Stimulated activated CD4-positive, alpha-beta T cell treated with anti-CD3 and anti-CD28 coated beads, TNF-alpha, amount 100 ng/mL, for 24 hours (primary cell): ENCODE measurements around the gene TLCD5.

Source experiments
- DNase-seq, 3 experiments: peaks; one replicate each; pipeline ENCODE4 v3.0.0-alpha.2; 2020; ENCODE audit warnings: low read depth in 3 of 3

TLCD5 gene

DNA sequence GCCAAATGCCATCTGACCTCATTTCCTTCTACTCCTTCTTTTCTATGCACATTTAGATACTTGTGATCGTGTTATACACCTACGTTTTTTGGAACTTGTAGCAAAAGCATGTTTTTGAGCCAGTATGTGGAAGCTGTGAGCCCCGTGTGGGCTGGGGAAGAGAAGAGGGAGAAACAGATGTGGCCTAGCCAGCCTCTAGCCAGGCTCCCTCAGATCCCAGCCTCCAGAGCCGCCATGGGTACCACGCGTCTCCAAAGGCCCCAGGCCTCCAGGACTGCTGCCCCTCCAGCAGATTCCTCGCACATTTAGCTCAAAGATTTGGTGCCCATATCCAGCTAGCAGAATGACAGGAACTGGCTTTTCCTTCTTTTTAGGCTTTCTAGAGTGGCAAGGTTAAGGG, 17.0 kb upstream of the TLCD5 start:
- no peak for DNase-seq

DNA sequence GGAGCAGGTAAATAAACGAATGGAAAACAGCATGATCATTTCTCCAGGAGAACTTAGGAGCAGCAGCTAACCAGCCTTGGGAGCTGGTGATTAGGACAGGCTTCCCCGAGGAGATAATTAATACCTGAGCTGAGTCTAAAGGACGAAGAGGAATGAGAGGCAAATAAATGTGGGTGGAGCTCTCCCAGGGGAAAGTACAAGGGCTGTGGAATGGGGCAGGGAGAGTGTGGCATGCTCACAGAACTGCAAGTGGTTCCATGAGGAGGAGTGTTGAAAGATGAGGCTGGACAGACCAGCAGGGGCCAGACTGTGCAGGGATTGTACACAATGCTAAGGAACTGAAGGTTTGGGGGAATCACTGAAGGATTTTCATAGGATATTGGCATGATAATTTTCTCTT, 14.2 kb upstream of the TLCD5 start:
- no peak for DNase-seq

DNA sequence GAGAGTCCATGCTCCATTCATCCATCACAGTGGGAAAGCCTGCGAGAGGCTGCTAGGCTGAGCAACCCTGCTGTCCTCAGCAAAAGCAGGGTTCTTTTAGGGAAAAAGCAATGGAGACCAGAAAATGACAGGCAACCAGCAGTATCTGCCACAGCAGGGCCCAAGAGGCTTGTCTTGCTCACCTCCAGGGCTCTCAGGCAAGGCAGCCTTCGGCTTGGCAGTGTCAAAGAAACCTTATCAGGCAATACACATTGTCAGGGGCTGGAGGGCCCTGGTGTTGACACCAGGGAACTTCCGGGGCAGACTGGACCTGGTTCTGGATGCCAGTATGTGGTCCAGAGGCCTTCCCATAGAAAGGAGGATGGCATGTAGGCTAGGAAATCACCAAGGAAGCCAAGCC, 10.2 kb upstream of the TLCD5 start:
- DNase-seq = no peak

DNA sequence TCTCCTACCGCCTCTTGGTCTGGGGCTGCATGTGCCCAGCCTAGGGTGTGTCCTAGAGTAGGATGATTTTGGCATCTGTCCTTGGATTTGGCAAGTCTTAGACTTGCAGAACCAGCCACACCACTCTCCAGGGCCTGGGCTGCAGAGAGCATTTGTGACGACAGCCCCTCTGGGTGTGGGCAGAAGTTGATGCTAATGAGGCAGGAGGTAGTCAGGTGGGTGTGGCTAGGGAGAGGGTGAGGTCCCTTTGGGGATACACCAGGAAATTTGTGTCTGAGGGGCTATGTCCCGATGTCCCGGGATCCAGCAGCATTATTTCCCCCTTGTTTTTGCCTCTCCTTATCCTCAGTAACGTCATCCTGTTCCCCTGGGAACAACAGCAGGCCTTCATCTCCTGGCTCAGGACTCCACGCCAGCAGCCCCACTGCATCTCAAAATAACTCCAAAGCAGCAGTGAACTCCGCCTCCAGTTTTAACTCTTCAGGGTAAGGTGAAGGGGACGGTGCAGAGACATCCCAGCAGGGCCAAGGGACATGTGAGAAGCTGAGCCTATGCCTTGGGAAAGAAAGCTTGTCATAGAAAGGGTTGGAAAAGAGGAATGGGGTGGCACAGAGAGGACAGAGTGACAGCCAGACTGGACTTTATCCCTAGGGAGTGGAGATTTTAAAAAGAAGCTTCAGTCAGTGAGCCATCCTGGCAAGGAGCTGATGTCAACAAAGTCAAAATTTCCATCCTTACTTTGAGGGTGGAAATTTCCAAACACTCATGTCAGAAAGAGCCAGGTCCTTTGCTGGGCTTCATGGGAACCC, 8.0 kb upstream of the TLCD5 start:
- DNase-seq = no peak

DNA sequence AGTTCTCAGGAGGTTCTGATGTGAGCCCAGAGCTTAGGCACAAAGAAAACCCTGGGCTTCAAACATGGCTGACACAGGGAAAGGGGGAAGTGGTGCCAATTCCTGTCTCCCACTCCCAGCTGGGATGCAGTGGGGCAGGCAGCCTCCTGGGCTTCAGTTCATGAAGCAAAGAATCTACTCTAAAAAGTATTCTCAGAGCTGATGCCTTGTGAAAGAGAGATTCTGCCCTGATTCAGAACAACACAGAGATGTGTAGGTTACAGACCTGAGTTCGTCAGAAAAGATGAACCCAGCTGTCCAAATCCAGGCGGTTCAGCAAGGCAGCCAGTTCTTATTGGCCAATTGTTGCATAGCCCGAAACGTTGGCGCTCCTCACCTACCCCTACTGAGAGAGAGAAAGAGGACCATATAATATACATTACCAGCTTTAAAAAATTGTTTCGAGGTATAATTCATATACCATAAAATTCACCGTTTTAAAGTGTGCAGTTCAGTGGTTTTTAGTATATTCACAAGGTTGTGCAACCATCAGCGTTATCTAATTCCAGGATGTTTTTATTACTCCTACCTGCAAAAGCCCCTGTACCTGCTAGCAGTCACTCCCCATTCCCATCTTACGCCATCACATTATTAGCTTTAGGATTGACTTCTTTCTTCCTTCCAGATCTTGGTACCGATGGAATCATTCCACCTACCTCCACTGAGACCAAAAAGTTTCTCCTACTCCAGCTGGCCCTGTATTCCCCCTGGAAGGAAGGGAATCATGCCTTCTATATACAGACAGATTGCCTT, 7.2 kb upstream of the TLCD5 start:
- DNase-seq = no peak

DNA sequence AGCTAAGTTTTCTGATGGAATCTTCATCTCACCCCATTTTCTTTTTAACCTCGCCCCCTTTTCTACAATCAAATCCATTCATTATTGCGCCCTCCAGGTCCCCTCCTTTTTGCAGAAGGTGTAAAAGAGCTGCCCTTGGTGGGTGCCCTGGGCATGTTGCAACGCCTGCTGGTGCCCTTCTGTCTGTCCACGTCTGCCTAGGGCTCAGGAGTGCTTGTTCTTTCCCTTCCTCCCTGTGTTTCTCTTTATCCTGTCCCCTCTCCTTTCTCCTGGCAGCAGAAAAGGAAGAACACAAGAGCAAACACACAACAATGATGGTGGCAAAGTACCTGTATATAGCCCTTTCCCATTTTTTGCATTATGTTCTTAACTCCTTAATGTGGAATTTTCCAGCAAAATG, 6.2 kb upstream of the TLCD5 start:
- no peak for DNase-seq

DNA sequence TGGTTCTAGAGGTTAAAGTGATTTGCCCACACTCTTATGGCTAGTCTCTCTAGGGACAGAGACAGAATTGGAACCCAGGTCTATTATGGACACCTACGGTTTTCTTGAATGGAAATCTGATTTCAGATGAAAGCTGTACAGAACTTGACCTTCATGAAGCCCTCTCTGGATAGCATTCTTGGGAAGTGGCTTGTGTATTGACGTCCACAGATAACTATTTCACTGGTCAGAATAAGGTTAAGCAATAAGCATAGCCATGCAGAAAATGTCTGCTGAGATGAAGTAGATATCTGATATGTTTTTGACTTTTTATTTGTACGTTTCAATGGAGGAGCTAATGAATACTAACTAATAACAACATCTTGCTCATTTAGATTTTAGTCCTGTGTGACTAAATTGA, 1.1 kb downstream of the TLCD5 start:
- no peak for DNase-seq

DNA sequence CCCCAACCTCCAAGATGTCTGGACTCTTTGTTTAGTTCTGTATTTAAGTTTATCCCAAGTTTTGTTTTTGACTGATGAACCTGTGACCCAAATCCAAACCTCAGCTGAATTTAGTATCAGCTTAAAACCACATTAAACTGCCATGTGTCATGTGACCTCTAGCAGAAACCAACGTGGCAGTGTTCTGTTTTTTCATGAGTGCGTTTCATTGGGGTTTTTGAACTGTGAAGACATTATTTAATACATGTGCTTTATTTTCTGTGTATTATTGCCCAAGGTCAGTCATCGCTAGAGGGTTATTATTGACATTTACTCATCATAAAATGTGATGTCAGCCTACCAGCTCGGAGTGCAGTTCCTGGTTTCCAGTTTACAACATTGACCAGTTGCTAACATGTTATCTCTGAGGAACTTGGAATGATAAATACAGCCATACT, 1.8 kb downstream of the TLCD5 start:
- no peak for DNase-seq

DNA sequence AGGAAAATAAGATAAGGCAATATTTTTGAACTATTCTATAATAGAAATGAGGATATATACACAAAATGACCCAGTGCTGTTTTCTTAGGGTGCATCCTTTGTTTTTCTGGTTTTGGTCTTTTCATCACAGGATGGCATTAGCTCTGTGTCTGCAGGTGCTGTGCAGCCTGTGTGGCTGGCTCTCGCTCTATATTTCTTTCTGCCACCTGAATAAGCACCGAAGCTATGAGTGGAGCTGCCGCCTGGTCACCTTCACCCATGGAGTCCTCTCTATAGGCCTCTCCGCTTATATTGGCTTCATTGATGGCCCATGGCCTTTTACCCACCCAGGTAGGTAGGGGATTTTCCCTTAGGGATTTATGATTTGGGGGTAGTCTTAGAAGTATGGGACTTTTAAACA, 2.2 kb downstream of the TLCD5 start:
- DNase-seq = no peak

DNA sequence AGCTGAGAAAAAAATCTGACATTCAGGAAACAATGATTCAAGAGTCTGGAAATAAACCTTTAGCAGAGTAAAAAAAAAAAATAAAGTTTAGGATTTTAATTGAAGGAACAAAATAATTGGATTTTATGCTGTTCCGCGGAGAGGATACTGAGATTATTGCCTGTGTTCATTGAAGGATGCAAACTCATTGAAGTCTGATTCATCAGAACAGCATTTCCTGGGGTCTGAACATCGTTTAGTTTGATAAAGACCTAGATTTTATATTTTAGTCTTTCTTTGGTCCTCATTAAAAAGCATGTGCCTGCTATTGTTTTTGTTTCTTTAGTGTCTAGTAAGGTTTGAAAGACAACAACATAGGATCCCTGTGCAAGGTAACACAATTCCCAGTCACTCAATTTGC, 4.5 kb downstream of the TLCD5 start:
- DNase-seq = no peak

DNA sequence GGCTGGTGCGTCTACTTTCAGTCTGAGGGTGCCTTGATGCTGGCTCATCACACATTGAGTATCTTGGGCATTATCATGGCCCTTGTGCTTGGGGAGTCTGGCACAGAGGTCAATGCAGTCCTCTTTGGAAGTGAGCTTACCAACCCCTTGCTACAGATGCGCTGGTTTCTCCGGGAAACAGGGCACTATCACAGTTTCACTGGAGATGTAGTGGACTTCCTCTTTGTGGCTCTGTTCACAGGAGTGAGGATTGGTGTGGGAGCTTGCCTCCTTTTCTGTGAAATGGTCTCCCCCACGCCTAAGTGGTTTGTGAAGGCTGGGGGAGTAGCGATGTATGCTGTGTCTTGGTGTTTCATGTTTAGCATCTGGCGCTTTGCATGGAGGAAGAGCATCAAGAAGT, 4.9 kb downstream of the TLCD5 start:
- DNase-seq = no peak

DNA sequence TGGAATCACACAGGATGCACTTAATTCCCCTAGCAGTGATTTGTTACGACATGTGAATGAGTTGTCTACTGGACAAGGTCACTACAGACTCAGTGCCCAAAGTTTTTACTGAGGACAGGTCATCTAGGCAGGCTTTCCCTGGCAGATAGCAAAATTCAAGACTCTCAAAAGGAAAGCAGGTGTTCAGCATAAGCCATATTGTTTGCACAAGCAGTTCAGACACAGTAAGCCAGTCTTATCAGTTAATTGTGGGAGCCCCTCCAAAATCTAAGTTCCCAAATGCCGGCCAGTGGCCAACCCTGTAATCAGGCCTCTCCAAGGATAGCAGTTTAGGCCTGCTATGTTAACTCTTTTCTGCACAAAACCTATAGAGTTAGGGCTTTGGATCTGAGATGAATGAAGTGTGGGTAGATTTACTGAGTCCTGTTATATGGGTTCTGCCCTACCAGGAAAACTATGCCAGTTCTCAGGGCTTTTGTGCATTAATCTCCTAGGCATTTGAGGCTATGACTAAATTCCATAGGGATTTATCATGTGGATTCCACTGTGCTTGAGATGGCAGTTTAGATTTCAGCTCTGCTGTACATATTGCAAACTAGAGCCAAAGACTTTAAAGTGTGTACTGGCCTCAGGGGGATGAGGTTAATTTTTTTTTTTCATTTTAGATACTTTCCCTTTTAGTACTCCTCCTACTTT, 6.3 kb downstream of the TLCD5 start:
- DNase-seq = no peak

DNA sequence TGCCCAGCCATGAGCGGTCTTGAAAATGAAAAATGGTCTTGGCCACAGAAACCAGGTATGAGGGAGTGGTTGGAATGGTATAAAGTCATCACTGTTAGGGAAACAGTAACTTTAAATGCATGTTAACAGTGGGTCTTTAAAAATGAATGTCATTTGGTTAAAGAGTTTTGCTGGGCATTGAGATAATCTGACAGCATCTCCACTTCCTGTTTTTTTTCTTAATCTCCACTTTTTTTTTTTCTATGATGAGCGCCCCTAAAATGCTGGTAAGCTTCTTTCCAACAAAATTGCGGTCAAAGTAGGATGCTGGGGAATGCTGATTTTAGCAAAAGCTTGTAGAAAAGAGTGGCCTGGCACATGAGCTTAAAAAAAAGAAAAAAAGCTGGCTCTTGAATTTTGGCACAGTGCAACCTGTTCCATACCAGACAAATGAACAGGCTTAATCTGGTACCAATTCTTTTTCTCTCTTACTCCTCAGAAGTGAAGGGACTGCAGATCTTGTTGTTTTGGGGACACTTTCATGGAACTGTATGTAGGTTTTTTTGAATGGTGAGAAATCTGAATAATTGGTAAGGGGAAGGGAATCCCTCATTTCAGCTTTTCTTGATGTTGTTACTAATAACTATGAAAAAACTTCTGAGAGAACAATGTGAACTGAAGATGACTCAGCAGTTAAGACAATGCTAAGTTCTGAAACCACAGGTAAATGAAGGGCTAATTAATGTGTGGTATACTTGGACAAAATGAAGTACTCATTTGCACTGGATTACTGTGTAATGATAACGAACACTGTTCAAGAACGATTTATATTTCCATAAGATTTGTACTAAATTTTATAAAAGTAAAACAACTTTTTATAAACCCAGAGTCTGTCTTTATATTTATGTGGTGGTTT, 8.0 kb downstream of the TLCD5 start:
- DNase-seq = no peak

DNA sequence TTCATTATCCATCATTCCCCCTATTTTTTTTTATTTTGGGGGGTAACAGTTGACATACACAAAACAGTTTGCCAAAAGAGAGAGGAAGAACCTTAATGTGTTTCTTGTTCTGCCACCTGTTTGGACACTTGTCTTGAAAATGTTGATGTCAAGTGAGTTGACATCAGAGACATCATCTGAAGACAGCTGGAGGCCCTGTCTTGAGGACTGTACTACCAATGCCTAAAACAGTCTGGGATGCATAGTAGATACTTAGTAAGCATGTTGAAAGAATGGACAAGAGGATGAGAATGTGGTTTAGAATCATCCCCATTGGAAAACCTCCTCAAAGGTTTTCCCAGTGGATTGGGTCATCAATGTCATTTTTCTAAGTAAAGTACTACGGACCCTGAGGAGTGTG, 8.7 kb downstream of the TLCD5 start:
- DNase-seq = no peak

DNA sequence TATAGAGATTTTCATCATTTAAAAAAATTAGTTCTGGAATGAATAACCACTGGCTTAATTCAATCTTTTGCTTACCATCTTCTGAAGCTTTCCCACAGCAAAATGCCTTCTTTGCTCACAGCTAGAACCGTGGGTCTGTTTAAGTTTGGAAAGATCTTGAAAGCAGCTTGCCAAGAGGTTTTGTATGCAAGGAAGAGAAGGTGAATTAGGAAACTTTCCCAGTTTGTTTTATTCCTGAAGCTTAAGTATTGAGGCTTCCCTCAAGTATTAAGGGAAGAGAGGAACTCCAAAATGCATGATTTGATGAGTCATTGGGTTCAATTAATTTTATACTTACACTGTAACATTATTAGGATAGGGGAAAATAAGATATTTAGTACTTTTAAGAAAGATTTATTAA, 9.2 kb downstream of the TLCD5 start:
- DNase-seq = no peak

DNA sequence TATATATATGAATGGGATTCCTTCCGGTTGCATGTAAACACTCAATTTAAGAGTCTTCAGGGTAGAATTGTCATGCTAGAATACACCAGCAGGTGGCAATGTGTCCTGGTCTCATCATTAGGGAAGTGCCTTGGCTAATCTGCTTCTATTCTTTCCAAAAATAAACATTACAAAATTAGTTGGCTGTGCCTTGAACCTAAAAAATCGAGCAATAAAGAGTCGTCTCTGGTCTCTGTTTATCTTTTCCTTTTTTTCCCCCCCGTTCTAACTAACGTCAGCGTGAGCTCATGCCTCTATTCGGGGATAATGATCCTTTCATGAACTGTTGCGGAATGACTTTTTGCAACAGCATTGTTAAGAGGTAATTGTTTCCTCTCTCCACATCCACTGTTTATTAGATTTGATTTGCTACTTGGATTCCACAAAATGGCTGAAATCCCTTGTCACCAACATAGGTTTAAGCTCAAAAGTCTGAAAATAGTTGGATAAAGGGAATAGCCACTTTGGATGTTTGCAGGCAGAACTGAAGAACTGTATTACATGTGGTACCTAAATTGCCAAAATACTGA, 9.9 kb downstream of the TLCD5 start:
- DNase-seq = peak in 1 of 3 experiments; percentile 56

DNA sequence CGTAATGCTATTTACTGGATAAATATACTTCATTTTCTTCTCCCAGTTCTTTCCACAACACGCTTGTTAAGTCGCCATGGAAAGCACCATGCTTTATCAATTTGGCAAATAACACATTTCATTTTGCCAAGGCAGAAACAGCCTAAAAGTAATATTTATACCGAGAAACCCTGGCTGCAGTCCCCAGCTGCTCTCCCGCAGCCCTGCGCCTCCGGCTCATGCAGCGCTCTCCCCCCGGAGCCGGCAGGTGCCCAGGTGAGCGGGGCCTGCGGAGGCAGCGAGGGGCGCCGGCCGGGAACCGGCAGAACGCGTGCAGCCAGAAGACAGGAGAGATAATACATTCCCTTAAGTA, 10.4 kb downstream of the TLCD5 start:
- DNase-seq = no peak

DNA sequence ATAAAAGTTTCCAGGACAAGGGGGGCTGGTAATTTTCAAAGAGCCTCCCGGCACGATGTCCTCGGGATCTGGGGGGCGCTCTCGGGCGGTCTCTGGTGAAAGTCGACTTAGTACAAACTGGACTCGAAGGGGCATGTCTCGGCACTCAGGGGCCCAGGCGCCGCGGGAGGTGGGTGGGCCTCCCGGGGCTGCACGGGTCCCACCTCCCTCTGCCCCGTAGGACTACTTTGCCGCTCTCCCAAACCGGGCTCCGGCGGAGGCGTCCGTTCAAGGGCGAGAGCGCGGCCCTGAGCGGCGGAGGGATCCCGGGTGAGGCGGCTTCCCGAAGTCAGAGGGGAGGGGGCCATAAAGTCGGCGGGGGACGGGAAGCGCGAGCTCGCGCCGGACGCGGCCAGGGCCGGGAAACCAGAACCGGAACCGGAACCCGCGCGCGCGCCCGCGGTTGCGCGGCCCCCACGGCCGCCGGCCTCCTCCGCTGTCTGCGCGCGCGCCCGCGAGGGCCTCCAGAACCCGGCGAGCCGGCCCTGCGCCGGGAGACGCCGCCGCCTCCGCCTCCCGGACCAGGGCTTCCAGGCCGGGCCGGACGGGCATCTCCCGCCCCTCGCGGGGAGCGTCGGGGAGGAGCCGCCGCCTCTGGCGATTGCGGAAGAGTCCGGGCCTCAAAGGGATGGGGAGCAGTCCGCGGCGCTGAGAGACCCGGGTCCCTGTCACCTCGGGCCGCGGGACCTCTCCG, 11.0 kb downstream of the TLCD5 start, which contains the start of gene ARHGEF12:
ARHGEF12 (plus strand) TSS at position 506 of the 733 bp plus-strand sequence. CDS start 831 bp downstream, outside the sequence.
- DNase-seq = peak; percentile 62 to 86 (median 70)

DNA sequence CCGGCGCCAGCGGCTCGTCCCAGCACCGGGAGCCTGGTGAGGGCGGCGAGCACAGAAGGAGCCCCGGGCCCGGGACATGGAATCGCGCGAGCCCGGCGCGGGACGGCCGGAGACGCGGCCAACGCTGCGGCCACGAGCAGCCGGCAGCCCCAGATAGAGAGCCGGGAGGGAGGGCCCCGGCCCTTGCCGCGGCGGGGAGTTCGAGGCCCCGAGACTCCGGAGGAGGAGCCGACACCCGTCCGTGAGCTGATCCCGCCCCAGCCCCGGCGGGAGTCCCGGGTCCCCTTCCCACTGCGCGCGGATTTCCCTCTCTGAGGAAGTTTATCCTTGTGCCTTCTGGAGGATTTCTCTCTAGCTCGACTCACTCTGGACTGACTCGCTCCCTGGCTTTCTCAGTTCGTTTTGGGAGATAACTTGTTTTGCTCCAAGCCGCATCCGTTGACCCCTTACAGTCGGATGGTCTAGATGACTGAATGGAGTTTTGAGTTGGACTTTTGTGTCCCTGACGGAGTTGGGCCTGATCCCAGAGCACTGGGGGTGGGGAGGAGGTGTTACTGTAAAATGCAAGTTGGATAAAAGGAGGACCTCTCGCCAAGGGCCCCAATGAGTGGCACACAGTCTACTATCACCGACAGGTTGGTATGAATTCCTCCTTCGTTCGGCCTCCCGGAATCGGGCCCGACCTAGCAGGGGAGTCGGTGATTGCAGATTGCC, 11.7 kb downstream of the TLCD5 start:
- DNase-seq = peak in 1 of 3 experiments; percentile 37
